Ishikawa (cell line): ENCODE results near the gene GDPD1.

Experiments
- CEBPB ChIP-seq: IDR thresholded peaks from 2 replicates; pipeline ENCODE4 v1.6.1; 2012
- CREB1 ChIP-seq: IDR thresholded peaks from 2 replicates; pipeline ENCODE4 v1.6.1; 2012; ENCODE audit warnings: low read depth
- FOXM1 ChIP-seq: IDR thresholded peaks from 2 replicates; pipeline ENCODE4 v1.6.1; 2012; ENCODE audit warnings: low read depth, borderline replicate concordance
- MAX ChIP-seq: IDR thresholded peaks from 2 replicates; pipeline ENCODE4 v1.6.1; 2012
- NFIC ChIP-seq: IDR thresholded peaks from 2 replicates; pipeline ENCODE4 v1.6.1; 2012
- RAD21 ChIP-seq: IDR thresholded peaks from 2 replicates; pipeline ENCODE4 v1.6.1; 2012; ENCODE audit warnings: low read depth
- REST ChIP-seq: IDR thresholded peaks from 2 replicates; pipeline ENCODE4 v1.6.1; 2012; ENCODE audit warnings: low read depth, mild to moderate bottlenecking
- TAF1 ChIP-seq: IDR thresholded peaks from 2 replicates; pipeline ENCODE4 v1.6.1; 2012; ENCODE audit warnings: low read depth, mild to moderate bottlenecking
- TCF12 ChIP-seq: IDR thresholded peaks from 2 replicates; pipeline ENCODE4 v1.6.1; 2012; ENCODE audit warnings: low read depth
- YY1 ChIP-seq: IDR thresholded peaks from 2 replicates; pipeline ENCODE4 v1.6.1; 2012; ENCODE audit warnings: low read depth

- TF ChIP-seq NFIC (no peak), TCF12 (no peak), FOXM1 (no peak), CREB1 (no peak), MAX (no peak), REST (no peak), YY1 (no peak), RAD21 (no peak), CEBPB (no peak), TAF1 (no peak)
Measured at GRCh38 chr17:59190806-59191205, 29.5 kb upstream of the GDPD1 start.
